Activated naive CD4-positive, alpha-beta T cell treated with anti-CD3 and anti-CD28 coated beads for 36 hours (primary cell): ENCODE results near the gene CANX. TPM values are rescaled to one million over a fixed set of nuclear protein-coding genes. Genes with fewer than 3 reads are reported as not detected.

Experiments used
- CTCF ChIA-PET: fragments of 350-600 bp; sonication (Branson Sonifier 250); formaldehyde crosslinking; loops from one replicate; lab custom pipeline; 2021; ENCODE audit warnings: antibody characterized with exemption; lab: Charles Lee
- DNase-seq: peaks from one replicate; pipeline ENCODE4 v3.0.0-alpha.2; 2020
- H3K27ac Mint-ChIP-seq: one replicate; pipeline ENCODE4 v1.8.0; 2021; ENCODE audit warnings: mild to moderate bottlenecking, mixed read lengths
- H3K27me3 Mint-ChIP-seq: one replicate; pipeline ENCODE4 v1.8.0; 2021; ENCODE audit warnings: low read depth, mixed read lengths
- H3K36me3 Mint-ChIP-seq: one replicate; pipeline ENCODE4 v1.8.0; 2021; ENCODE audit warnings: low read depth, mixed read lengths
- H3K4me1 Mint-ChIP-seq: one replicate; pipeline ENCODE4 v1.8.0; 2021; ENCODE audit warnings: low read depth, mixed read lengths
- H3K4me3 Mint-ChIP-seq: one replicate; pipeline ENCODE4 v1.8.0; 2021; ENCODE audit warnings: mild to moderate bottlenecking, moderate library complexity, mixed read lengths
- H3K9me3 Mint-ChIP-seq: one replicate; pipeline ENCODE4 v1.8.0; 2021; ENCODE audit warnings: mixed read lengths
- intact Hi-C: fragments of 100-400 bp; cut with micrococcal nuclease; formaldehyde crosslinking; loops from one replicate; pipeline ENCODE4 v1.15.1; 2023
- total RNA-seq, 2 experiments: library from RNA; stranded (reverse); gene quantifications; one replicate each; pipeline ENCODE4 v1.2.3, GENCODE V29; 2021

CANX gene
- total RNA-seq, 2 experiments from 2014 or later, result 398 to 455 TPM

- intact Hi-C loops, result no loop called here
- H3K27me3 Mint-ChIP-seq, result no peaks in the 10 kb centered on the region
- H3K36me3 Mint-ChIP-seq, result peaks cover 54% of the 10 kb centered on the region
- CTCF ChIA-PET, result no interaction called here
- H3K27ac Mint-ChIP-seq, result no peak overlapping the region
- no peak overlapping the region for H3K4me3 Mint-ChIP-seq
- peaks cover 21% of the 10 kb centered on the region for H3K4me1 Mint-ChIP-seq
- no peaks in the 10 kb centered on the region for H3K9me3 Mint-ChIP-seq
- no peak for DNase-seq
Measured at GRCh38 chr5:179769796-179770195, 71.0 kb downstream of the CANX start.

- H3K27ac Mint-ChIP-seq, result no peak overlapping the region
- peaks cover 51% of the 10 kb centered on the region for H3K36me3 Mint-ChIP-seq
- H3K27me3 Mint-ChIP-seq, result no peaks in the 10 kb centered on the region
- no peak overlapping the region for H3K4me3 Mint-ChIP-seq
- intact Hi-C loops, result no loop called here
- DNase-seq, result no peak
- no peaks in the 10 kb centered on the region for H3K9me3 Mint-ChIP-seq
- H3K4me1 Mint-ChIP-seq, result peaks cover 12% of the 10 kb centered on the region
- CTCF ChIA-PET, result interaction anchor here (0.6 to 2.4 kb wide), 4 partner anchors 9 to 31 kb away, joined by 3 to 14 read pairs (median 4); no protein-coding TSS in a partner anchor
Measured at GRCh38 chr5:179771311-179771895, 72.6 kb downstream of the CANX start.

DNA sequence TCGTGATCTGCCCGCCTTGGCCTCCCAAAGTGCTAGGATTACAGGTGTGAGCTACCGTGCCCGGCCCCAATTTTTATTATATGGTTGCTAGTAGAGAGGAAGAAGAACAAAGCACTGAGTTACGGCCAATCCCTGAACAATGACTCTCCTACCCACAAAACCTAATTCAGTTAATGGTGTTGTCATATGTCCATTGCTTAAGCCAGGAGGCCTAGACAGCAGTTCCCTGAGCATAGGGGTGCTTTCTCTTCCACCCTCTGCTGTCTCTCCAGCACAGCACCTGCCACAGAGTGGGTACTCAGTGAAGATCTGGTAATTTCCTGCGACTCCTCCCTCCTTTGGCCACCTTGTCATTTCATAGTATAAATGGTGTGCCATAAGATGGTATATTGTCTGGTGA is 73.6 kb downstream of the CANX start:
- CTCF ChIA-PET, result interaction anchor here (2.4 kb wide), 1 partner anchor 10 kb away, joined by 14 read pairs; no protein-coding TSS in a partner anchor
- Mint-ChIP-seq H3K4me1 (peaks cover 12% of the 10 kb centered on the region), H3K36me3 (peaks cover 49% of the 10 kb centered on the region), H3K4me3 (no peak overlapping the region), H3K27ac (no peak overlapping the region), H3K27me3 (no peaks in the 10 kb centered on the region), H3K9me3 (no peaks in the 10 kb centered on the region)
- DNase-seq, result no peak
- intact Hi-C loops, result no loop called here

- H3K27ac Mint-ChIP-seq, result no peak overlapping the region
- H3K27me3 Mint-ChIP-seq, result no peaks in the 10 kb centered on the region
- no peaks in the 10 kb centered on the region for H3K9me3 Mint-ChIP-seq
- CTCF ChIA-PET, result no interaction called here
- peaks cover 2% of the 10 kb centered on the region for H3K4me1 Mint-ChIP-seq
- intact Hi-C loops, result no loop called here
- H3K4me3 Mint-ChIP-seq, result no peak overlapping the region
- H3K36me3 Mint-ChIP-seq, result peaks cover 51% of the 10 kb centered on the region
- DNase-seq, result no peak
Measured at GRCh38 chr5:179773686-179774040, 74.9 kb downstream of the CANX start.

DNA sequence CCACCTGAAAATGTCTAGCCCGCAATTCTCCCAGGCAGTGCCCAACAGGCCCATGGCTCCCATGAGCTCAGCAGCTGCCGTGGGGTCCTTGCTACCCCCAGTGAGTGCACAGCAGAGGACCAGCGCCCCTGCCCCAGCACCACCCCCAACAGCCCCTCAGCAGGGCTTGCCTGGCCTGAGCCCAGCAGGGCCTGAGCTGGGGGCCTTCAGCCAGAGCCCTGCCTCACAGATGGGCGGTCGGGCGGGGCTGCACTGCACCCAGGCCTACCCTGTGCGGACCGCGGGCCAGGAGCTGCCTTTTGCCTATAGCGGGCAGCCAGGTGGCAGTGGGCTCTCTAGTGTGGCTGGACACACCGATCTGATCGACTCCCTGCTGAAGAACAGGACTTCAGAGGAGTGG is 75.7 kb downstream of the CANX start:
- peaks cover 45% of the 10 kb centered on the region for H3K36me3 Mint-ChIP-seq
- no peak overlapping the region for H3K4me3 Mint-ChIP-seq
- no peaks in the 10 kb centered on the region for H3K27me3 Mint-ChIP-seq
- no peaks in the 10 kb centered on the region for H3K9me3 Mint-ChIP-seq
- CTCF ChIA-PET, result no interaction called here
- H3K27ac Mint-ChIP-seq, result no peak overlapping the region
- intact Hi-C loops, result no loop called here
- DNase-seq, result no peak
- H3K4me1 Mint-ChIP-seq, result no peaks in the 10 kb centered on the region

DNA sequence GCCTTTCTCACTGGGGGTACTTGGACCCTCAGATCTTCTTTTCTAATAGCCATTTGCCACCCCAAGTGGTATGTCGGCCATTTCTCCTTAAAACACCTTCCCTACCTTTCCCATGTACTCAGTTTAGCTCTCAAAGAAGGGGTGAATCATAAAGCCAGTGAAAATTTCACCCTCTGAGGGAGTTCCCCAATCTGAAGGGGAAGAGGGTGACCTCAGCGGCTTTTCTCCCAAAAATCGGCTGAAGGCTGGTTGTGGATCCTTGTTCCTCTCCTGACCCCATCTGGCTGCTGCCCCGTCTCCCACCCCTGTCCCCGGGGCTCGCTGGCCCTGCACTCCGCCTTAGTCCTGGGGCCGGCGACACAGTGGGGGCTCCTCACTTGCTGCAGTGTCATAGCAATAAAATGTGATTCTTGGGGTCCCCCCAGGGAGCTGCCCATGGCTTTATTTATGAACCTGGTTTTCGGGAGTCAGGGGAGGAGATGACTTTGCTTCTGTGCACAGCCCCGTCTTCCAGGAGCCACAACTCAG is 77.7 kb downstream of the CANX start:
- no peak for DNase-seq
- intact Hi-C loops, result no loop called here
- Mint-ChIP-seq H3K27ac (no peak overlapping the region), H3K9me3 (no peaks in the 10 kb centered on the region), H3K27me3 (no peaks in the 10 kb centered on the region), H3K4me1 (no peaks in the 10 kb centered on the region), H3K36me3 (peaks cover 30% of the 10 kb centered on the region), H3K4me3 (no peak overlapping the region)
- CTCF ChIA-PET, result interaction anchor here (1.1 kb wide), 1 partner anchor 20 kb away, joined by 4 read pairs; no protein-coding TSS in a partner anchor

DNA sequence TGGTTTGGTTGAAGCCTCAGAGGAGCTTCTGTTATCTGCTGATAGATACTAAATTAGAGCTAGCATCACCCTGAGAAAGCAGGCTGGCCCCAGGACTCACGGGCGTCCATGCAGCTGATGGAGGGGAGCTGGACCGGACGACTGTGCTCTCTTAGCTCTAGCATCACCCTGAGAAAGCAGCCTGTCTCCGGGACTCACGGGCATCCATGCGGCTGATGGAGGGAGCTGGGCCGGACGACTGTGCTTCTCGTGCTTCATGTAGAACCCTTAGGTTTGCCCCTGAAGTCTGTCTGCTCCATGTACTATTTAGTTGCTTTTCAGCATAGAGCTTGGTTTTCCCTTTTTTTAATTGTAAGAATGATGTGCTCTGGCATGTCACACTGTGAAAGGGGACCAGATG is 78.7 kb downstream of the CANX start:
- no peak for DNase-seq
- no peaks in the 10 kb centered on the region for H3K27me3 Mint-ChIP-seq
- intact Hi-C loops, result no loop called here
- no peak overlapping the region for H3K4me3 Mint-ChIP-seq
- no peaks in the 10 kb centered on the region for H3K9me3 Mint-ChIP-seq
- peaks cover 24% of the 10 kb centered on the region for H3K36me3 Mint-ChIP-seq
- CTCF ChIA-PET, result interaction anchor here (0.7 to 3.5 kb wide), 3 partner anchors 15 to 211 kb away, joined by 3 to 21 read pairs (median 4); no protein-coding TSS in a partner anchor
- no peaks in the 10 kb centered on the region for H3K4me1 Mint-ChIP-seq
- no peak overlapping the region for H3K27ac Mint-ChIP-seq

- no peak overlapping the region for H3K27ac Mint-ChIP-seq
- H3K9me3 Mint-ChIP-seq, result no peaks in the 10 kb centered on the region
- no peaks in the 10 kb centered on the region for H3K27me3 Mint-ChIP-seq
- H3K4me1 Mint-ChIP-seq, result no peaks in the 10 kb centered on the region
- intact Hi-C loops, result no loop called here
- peaks cover 21% of the 10 kb centered on the region for H3K36me3 Mint-ChIP-seq
- H3K4me3 Mint-ChIP-seq, result no peak overlapping the region
- CTCF ChIA-PET, result interaction anchor here (0.6 to 3.5 kb wide), 2 partner anchors 15 to 432 kb away, joined by 7 to 21 read pairs; no protein-coding TSS in a partner anchor
- no peak for DNase-seq
Measured at GRCh38 chr5:179777909-179778308, 79.1 kb downstream of the CANX start.

DNA sequence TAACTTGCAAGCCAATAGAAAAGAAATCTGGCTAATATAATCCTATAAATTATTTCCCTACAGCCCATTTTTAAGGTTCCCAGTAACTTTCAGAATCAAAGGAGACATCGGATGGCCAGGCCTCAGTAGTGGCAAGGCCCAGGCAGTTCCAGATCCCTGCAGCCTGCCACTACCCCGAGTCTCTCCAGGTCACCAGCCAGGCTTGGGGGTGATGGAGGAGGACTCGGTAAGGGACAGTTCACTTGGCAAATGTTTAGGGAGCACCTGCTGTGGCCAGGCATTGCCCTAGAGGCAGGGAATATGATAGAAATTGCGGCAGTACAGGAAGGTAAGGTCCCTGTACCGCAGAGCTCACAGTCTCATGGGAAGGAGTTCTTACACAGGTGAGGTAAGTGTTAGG is 79.8 kb downstream of the CANX start:
- intact Hi-C loops, result no loop called here
- CTCF ChIA-PET, result interaction anchor here (3.5 kb wide), 1 partner anchor 16 kb away, joined by 21 read pairs; no protein-coding TSS in a partner anchor
- DNase-seq, result no peak
- Mint-ChIP-seq H3K36me3 (peaks cover 14% of the 10 kb centered on the region), H3K27me3 (no peaks in the 10 kb centered on the region), H3K27ac (no peak overlapping the region), H3K4me1 (no peaks in the 10 kb centered on the region), H3K9me3 (no peaks in the 10 kb centered on the region), H3K4me3 (no peak overlapping the region)

GRCh38 chr5:179779826-179780225 is 81.1 kb downstream of the CANX start:
- H3K4me3 Mint-ChIP-seq, result no peak overlapping the region
- H3K27me3 Mint-ChIP-seq, result no peaks in the 10 kb centered on the region
- no peak for DNase-seq
- peaks cover 9% of the 10 kb centered on the region for H3K36me3 Mint-ChIP-seq
- H3K4me1 Mint-ChIP-seq, result no peaks in the 10 kb centered on the region
- no peak overlapping the region for H3K27ac Mint-ChIP-seq
- intact Hi-C loops, result no loop called here
- H3K9me3 Mint-ChIP-seq, result no peaks in the 10 kb centered on the region
- CTCF ChIA-PET, result interaction anchor here (0.6 to 3.5 kb wide), 2 partner anchors 15 to 17 kb away, joined by 3 to 21 read pairs; no protein-coding TSS in a partner anchor

GRCh38 chr5:179780362-179780761 is 81.6 kb downstream of the CANX start:
- H3K36me3 Mint-ChIP-seq, result peaks cover 9% of the 10 kb centered on the region
- intact Hi-C loops, result no loop called here
- no peak for DNase-seq
- no peak overlapping the region for H3K4me3 Mint-ChIP-seq
- CTCF ChIA-PET, result interaction anchor here (0.6 to 3.5 kb wide), 2 partner anchors 16 to 18 kb away, joined by 3 to 21 read pairs; no protein-coding TSS in a partner anchor
- no peaks in the 10 kb centered on the region for H3K9me3 Mint-ChIP-seq
- no peaks in the 10 kb centered on the region for H3K27me3 Mint-ChIP-seq
- no peaks in the 10 kb centered on the region for H3K4me1 Mint-ChIP-seq
- peak overlapping the region; percentile 15 for H3K27ac Mint-ChIP-seq
